ENCODE measurements around the gene KANSL1. TPM values are rescaled to one million over a fixed set of nuclear protein-coding genes. Genes with fewer than 3 reads are reported as not detected.

KANSL1 gene
- total RNA-seq, 1 donor from 2014 or later: 154 TPM

GRCh38 chr17:46082257-46082656 is 111.0 kb downstream of the KANSL1 start:
- no peak overlapping the region for H3K4me3 Mint-ChIP-seq (ENCODE audit: unreplicated experiment)
- no peak for TF ChIP-seq CTCF (IDR thresholded peaks at IDR 0.05; ENCODE audit: unreplicated experiment)
- peaks cover 14% of the 10 kb centered on the region for H3K4me1 Mint-ChIP-seq (ENCODE audit: unreplicated experiment)
- no peaks in the 10 kb centered on the region for H3K9me3 Mint-ChIP-seq (ENCODE audit: unreplicated experiment)
- no peak for DNase-seq (ENCODE audit: low spot score)
- H3K36me3 Mint-ChIP-seq (ENCODE audit: low read depth, unreplicated experiment): peaks cover 19% of the 10 kb centered on the region
- peaks cover 10% of the 10 kb centered on the region for H3K27me3 Mint-ChIP-seq (ENCODE audit: unreplicated experiment)
- H3K27ac Mint-ChIP-seq (ENCODE audit: unreplicated experiment): peak overlapping the region; percentile 65

DNA sequence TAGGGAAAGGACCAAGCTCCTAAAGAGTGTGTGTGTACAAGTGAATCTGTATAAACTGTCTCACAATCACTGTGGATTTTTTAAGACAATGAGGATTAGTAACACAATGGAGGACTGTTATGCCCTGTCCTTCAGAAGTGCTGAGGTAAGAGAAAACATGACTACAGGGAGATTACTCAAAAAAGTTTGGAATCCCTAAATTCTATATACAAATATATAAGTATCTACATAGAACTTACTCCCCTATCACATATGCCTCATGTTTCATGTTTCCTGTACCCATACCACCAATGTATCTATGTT is 112.3 kb downstream of the KANSL1 start:
- H3K36me3 Mint-ChIP-seq (ENCODE audit: low read depth, unreplicated experiment): peaks cover 27% of the 10 kb centered on the region
- DNase-seq (ENCODE audit: low spot score): no peak
- H3K4me3 Mint-ChIP-seq (ENCODE audit: unreplicated experiment): no peak overlapping the region
- TF ChIP-seq CTCF (IDR thresholded peaks at IDR 0.05; ENCODE audit: unreplicated experiment): no peak
- peak overlapping the region; percentile 88 for H3K27ac Mint-ChIP-seq (ENCODE audit: unreplicated experiment)
- H3K4me1 Mint-ChIP-seq (ENCODE audit: unreplicated experiment): peaks cover 14% of the 10 kb centered on the region
- H3K27me3 Mint-ChIP-seq (ENCODE audit: unreplicated experiment): peaks cover 13% of the 10 kb centered on the region
- peaks cover 3% of the 10 kb centered on the region for H3K9me3 Mint-ChIP-seq (ENCODE audit: unreplicated experiment)

DNA sequence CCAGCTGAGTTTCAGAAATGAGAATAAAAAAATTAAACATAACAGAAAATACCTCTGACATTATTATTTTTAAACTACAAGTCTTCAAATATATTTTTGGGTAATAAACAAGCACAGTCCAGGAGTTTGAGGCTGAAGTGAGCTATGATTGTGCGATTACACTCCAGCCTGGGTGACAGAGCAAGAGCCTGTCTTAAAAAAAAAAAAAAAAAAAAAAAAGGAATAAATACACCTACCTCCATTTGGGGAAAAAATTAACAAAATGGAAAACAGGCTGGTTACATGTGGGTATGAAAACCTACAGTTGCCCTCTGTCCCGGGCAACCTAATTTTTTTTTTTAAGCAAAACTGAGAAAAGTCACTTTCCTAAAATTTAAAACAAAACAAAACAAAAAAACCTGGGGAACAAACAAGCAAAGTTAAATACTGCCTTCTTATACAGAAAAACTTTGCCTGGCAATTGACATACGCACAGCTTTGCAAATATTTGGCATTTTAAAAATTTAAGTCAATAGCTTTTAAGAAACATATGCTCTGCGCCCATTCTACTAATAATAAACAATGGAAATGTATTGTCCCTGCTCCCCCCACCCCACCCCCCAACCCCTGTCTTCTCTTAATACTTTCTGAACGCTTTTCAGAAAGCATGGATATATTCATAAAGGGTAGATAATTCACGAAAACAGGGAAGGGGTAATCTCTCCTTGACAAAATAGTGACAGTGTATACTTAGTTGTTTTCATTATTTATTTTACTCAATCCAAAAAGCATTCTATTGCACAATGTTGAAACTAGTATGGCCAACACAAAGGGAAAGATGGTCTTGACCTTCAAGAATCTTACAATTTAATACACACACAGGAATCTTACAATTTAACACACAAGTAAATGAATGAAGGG is 112.9 kb downstream of the KANSL1 start:
- Mint-ChIP-seq H3K9me3 (ENCODE audit: unreplicated experiment) (peaks cover 3% of the 10 kb centered on the region), H3K27ac (ENCODE audit: unreplicated experiment) (peak overlapping the region; percentile 88), H3K36me3 (ENCODE audit: low read depth, unreplicated experiment) (peaks cover 27% of the 10 kb centered on the region), H3K4me1 (ENCODE audit: unreplicated experiment) (peaks cover 14% of the 10 kb centered on the region), H3K27me3 (ENCODE audit: unreplicated experiment) (peaks cover 12% of the 10 kb centered on the region), H3K4me3 (ENCODE audit: unreplicated experiment) (no peak overlapping the region)
- TF ChIP-seq CTCF (IDR thresholded peaks at IDR 0.05; ENCODE audit: unreplicated experiment): no peak
- DNase-seq (ENCODE audit: low spot score): no peak

GRCh38 chr17:46078675-46079074 is 114.6 kb downstream of the KANSL1 start:
- peak overlapping the region; percentile 72 for H3K4me3 Mint-ChIP-seq (ENCODE audit: unreplicated experiment)
- no peak for DNase-seq (ENCODE audit: low spot score)
- H3K4me1 Mint-ChIP-seq (ENCODE audit: unreplicated experiment): peaks cover 14% of the 10 kb centered on the region
- peaks cover 3% of the 10 kb centered on the region for H3K9me3 Mint-ChIP-seq (ENCODE audit: unreplicated experiment)
- H3K36me3 Mint-ChIP-seq (ENCODE audit: low read depth, unreplicated experiment): peaks cover 27% of the 10 kb centered on the region
- H3K27ac Mint-ChIP-seq (ENCODE audit: unreplicated experiment): no peak overlapping the region
- TF ChIP-seq CTCF (IDR thresholded peaks at IDR 0.05; ENCODE audit: unreplicated experiment): no peak
- H3K27me3 Mint-ChIP-seq (ENCODE audit: unreplicated experiment): peaks cover 12% of the 10 kb centered on the region

GRCh38 chr17:46074540-46074939 is 118.7 kb downstream of the KANSL1 start:
- H3K27me3 Mint-ChIP-seq (ENCODE audit: unreplicated experiment): peaks cover 11% of the 10 kb centered on the region
- no peak overlapping the region for H3K27ac Mint-ChIP-seq (ENCODE audit: unreplicated experiment)
- H3K36me3 Mint-ChIP-seq (ENCODE audit: low read depth, unreplicated experiment): peaks cover 18% of the 10 kb centered on the region
- peaks cover 3% of the 10 kb centered on the region for H3K9me3 Mint-ChIP-seq (ENCODE audit: unreplicated experiment)
- TF ChIP-seq CTCF (IDR thresholded peaks at IDR 0.05; ENCODE audit: unreplicated experiment): no peak
- peaks cover 22% of the 10 kb centered on the region for H3K4me1 Mint-ChIP-seq (ENCODE audit: unreplicated experiment)
- no peak overlapping the region for H3K4me3 Mint-ChIP-seq (ENCODE audit: unreplicated experiment)
- no peak for DNase-seq (ENCODE audit: low spot score)

All from endothelial cell (in vitro differentiated cells).